NCI-H345 treated with DMSO at 0.1 percent for 48 hours (cell line): Measurements from ENCODE around the gene SPTBN1.

Experiments used
- DNase-seq: peaks from one replicate; lab custom pipeline; 2025; ENCODE audit not compliant: unreplicated experiment; lab: John Stamatoyannopoulos, UW

SPTBN1 gene

GRCh38 chr2:54603796-54604195 is 147.7 kb downstream of the SPTBN1 start:
- DNase-seq = no peak

GRCh38 chr2:54604871-54605270 is 148.7 kb downstream of the SPTBN1 start:
- DNase-seq = no peak

GRCh38 chr2:54605836-54606235 is 149.7 kb downstream of the SPTBN1 start:
- no peak for DNase-seq

GRCh38 chr2:54606393-54606958 is 150.3 kb downstream of the SPTBN1 start:
- no peak for DNase-seq

GRCh38 chr2:54608224-54608623 is 152.1 kb downstream of the SPTBN1 start:
- no peak for DNase-seq

GRCh38 chr2:54609241-54609640 is 153.1 kb downstream of the SPTBN1 start:
- DNase-seq = no peak

- DNase-seq = no peak
Observed at GRCh38 chr2:54609647-54610046, 153.5 kb downstream of the SPTBN1 start.

- DNase-seq = no peak
Observed at GRCh38 chr2:54610700-54611099, 154.6 kb downstream of the SPTBN1 start.

- DNase-seq = no peak
Observed at GRCh38 chr2:54611830-54612545, 155.9 kb downstream of the SPTBN1 start.

- DNase-seq = no peak
Observed at GRCh38 chr2:54613386-54613785, 157.3 kb downstream of the SPTBN1 start.

- no peak for DNase-seq
Observed at GRCh38 chr2:54613794-54614257, 157.7 kb downstream of the SPTBN1 start.

GRCh38 chr2:54614819-54615218 is 158.7 kb downstream of the SPTBN1 start:
- DNase-seq = no peak

GRCh38 chr2:54615832-54616534 is 159.9 kb downstream of the SPTBN1 start:
- DNase-seq = no peak

- no peak for DNase-seq
Observed at GRCh38 chr2:54617409-54617808, 161.3 kb downstream of the SPTBN1 start.

- no peak for DNase-seq
Observed at GRCh38 chr2:54618646-54619565, 162.8 kb downstream of the SPTBN1 start.

GRCh38 chr2:54619660-54620231 is 163.6 kb downstream of the SPTBN1 start:
- DNase-seq = no peak

- no peak for DNase-seq
Observed at GRCh38 chr2:54620948-54621347, 164.8 kb downstream of the SPTBN1 start.

GRCh38 chr2:54624591-54625071 is 168.5 kb downstream of the SPTBN1 start:
- DNase-seq = no peak

- DNase-seq = no peak
Observed at GRCh38 chr2:54626131-54626530, 170.0 kb downstream of the SPTBN1 start.

GRCh38 chr2:54626884-54627283 is 170.8 kb downstream of the SPTBN1 start:
- DNase-seq = no peak

- no peak for DNase-seq
Observed at GRCh38 chr2:54627973-54628372, 171.8 kb downstream of the SPTBN1 start.
